Measurements from ENCODE around the gene TBC1D14.

GRCh38 chr4:6926681-6927478 is 17.3 kb downstream of the TBC1D14 start:
- TF ChIP-seq CTCF (IDR thresholded peaks at IDR 0.05): no peak
- no peak for TF ChIP-seq POLR2A (IDR thresholded peaks at IDR 0.05)
